D721Med (cell line): ENCODE data around the gene GP1BA.

Source experiments
- DNase-seq: peaks from one replicate; pipeline ENCODE4 v3.0.0; 2011; ENCODE audit warnings: low spot score; ENCODE audit not compliant: insufficient read length
- FAIRE-seq: peaks from 2 replicates; lab custom pipeline; 2011; peaks lifted over from hg19 to GRCh38; lab: Jason Lieb, UNC
- CTCF ChIP-seq: IDR thresholded peaks from 2 replicates; pipeline ENCODE4 v1.5.1; 2012; ENCODE audit warnings: mild to moderate bottlenecking, control low read depth; ENCODE audit not compliant: insufficient read depth; ENCODE audit errors: missing control alignments

The GP1BA gene

GRCh38 chr17:4948931-4949320 lies 16.8 kb downstream of the GP1BA start:
- peak; percentile 81 for DNase-seq
- FAIRE-seq, result no peak
- TF ChIP-seq CTCF, result no peak

DNA sequence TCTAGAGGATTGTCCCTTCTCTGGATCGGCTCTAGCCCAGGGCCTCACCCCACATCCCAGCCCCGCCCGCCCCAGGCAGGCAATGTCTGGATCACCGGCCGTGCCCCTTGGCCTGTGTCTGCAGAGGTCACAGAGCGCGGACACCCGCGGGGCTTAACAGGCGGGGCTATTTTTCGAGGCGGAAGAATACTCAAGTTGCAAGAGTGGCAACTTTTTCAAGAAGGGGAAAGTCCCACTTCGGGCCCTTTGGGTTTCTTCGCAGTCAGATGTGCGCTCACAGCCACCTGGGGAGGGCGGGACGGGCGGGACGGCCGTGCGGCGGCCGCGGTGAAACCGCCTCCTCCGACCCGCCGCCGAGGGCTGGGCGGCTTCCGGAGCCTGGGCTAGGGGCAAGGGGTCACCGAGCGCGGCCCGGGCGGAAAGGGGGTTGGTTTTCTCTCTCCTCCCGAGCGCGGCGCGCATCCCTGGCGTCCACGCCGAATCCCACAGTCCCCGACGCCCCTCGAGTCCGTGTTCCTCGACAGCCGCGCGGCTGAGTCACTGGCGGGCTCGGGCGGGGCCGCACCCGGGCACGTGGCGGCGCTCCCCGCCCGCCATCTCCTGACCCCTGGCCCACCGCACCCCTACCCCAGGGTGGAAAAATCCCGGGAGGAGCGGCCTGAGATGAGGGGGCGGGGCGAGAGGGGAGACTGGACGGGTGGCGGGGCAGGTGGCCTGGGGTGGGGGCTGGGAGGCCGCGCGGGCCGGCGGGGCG lies 17.4 kb downstream of the GP1BA start:
- FAIRE-seq (no peak), DNase-seq (peak; percentile 67)
- TF ChIP-seq CTCF, result no peak

GRCh38 chr17:4950075-4950745 lies 18.1 kb downstream of the GP1BA start:
- no peak for FAIRE-seq
- no peak for DNase-seq
- TF ChIP-seq CTCF, result no peak

GRCh38 chr17:4950746-4951204 lies 18.7 kb downstream of the GP1BA start, which contains the start of gene ENO3:
ENO3 (plus strand) TSS chr17:4951119; CDS start chr17:4951830, 711 bp downstream.
- DNase-seq (peak; percentile 67), FAIRE-seq (no peak)

GRCh38 chr17:4951486-4951885 lies 19.4 kb downstream of the GP1BA start:
- DNase-seq (no peak), FAIRE-seq (no peak)
- no peak for TF ChIP-seq CTCF

More at GRCh38 chr17:4950746-4951204, 18.7 kb downstream of the GP1BA start, which contains the start of gene ENO3:
- TF ChIP-seq CTCF, result no peak

- TF ChIP-seq CTCF, result no peak
- DNase-seq (no peak), FAIRE-seq (no peak)
Measured at GRCh38 chr17:4953451-4953961, 21.4 kb downstream of the GP1BA start.
